Neural progenitor cell (in vitro differentiated cells): ENCODE results near the gene CCDC177.

ENCODE experiments used
- EZH2 ChIP-seq: fragments of 200-600 bp; sonication (generic); IDR thresholded peaks from 2 replicates; pipeline ENCODE4 v1.6.1; 2017; ENCODE audit warnings: antibody characterized with exemption, mild to moderate bottlenecking, moderate library complexity
- TF ChIP-seq, protein P1 (sequence below): fragments of 200-600 bp; sonication (generic); IDR thresholded peaks from 2 replicates; pipeline ENCODE4 v1.5.1; 2017; ENCODE audit warnings: antibody characterized with exemption, mild to moderate bottlenecking

DNA sequence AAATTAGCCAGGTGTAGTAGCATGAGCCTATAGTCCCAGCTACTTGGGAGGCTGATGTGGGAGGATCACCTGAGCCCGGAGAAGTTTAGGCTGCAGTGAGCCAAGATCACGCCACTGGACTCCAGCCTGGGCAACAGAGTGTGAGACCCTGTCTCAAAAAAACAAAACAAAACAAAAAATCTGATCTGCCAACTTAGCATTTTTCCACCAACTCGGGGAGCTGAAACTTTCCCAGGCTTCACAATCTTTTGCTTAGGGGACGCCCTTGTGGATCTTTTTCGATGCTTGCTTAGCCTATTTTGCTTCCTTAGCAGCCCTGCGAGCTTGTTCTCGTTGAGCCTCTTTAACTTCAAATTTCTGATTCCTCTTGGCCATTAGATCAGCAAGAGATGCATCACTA is 13.8 kb downstream of the CCDC177 start:
- TF ChIP-seq EZH2, result no peak
- TF ChIP-seq, protein P1, sequence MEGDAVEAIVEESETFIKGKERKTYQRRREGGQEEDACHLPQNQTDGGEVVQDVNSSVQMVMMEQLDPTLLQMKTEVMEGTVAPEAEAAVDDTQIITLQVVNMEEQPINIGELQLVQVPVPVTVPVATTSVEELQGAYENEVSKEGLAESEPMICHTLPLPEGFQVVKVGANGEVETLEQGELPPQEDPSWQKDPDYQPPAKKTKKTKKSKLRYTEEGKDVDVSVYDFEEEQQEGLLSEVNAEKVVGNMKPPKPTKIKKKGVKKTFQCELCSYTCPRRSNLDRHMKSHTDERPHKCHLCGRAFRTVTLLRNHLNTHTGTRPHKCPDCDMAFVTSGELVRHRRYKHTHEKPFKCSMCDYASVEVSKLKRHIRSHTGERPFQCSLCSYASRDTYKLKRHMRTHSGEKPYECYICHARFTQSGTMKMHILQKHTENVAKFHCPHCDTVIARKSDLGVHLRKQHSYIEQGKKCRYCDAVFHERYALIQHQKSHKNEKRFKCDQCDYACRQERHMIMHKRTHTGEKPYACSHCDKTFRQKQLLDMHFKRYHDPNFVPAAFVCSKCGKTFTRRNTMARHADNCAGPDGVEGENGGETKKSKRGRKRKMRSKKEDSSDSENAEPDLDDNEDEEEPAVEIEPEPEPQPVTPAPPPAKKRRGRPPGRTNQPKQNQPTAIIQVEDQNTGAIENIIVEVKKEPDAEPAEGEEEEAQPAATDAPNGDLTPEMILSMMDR, result no peak
